Pancreas (tissue), 10 donors: ENCODE data around the gene KRT36. TPM values are rescaled to one million over a fixed set of nuclear protein-coding genes. Genes with fewer than 3 reads are reported as not detected.

ENCODE experiments used
- ATAC-seq, 4 donors: fragments of 200-7000 bp; cut with Tn5 transposase; one replicate each; pipeline versions ENCODE4 v1.8.0 to v1.9.1; 2020; ENCODE audit warnings: mild to moderate bottlenecking in 4 of 4, moderate library complexity in 4 of 4
- DNase-seq, 6 donors: peaks; one replicate each; pipeline ENCODE4 v3.0.0-alpha.2; 2020
- FAIRE-seq: peaks from 2 replicates; lab custom pipeline; 2012; peaks lifted over from hg19 to GRCh38; lab: Jason Lieb, UNC
- H3K27ac ChIP-seq, 4 donors: fragments of 200-600 bp; sonication (generic); 1 replicate in 3 of 4; 2 replicates in 1 of 4; pipeline versions ENCODE4 v1.5.0 to v1.8.0; 2020
- H3K27me3 ChIP-seq, 4 donors: fragments of 200-600 bp; one replicate each; pipeline ENCODE4 v1.8.0; 2021
- H3K36me3 ChIP-seq, 3 donors: fragments of 200-600 bp; sonication (generic) in 1 of 3; one replicate each; pipeline versions ENCODE4 v1.5.0 to v1.8.0; 2020 to 2021
- H3K4me1 ChIP-seq, 3 donors: fragments of 200-600 bp; one replicate each; pipeline ENCODE4 v1.8.0; 2021
- H3K4me3 ChIP-seq, 4 donors: fragments of 200-600 bp; sonication (generic) in 2 of 4; one replicate each; pipeline versions ENCODE4 v1.5.0 to v1.8.0; 2020 to 2021
- H3K9me3 ChIP-seq, 4 donors: fragments of 200-600 bp; one replicate each; pipeline ENCODE4 v1.8.0; 2021
- WGBS, 2 donors: extraction: QIAGEN DNeasy Blood & Tissue Kit; methylation state at CpG; one replicate each; pipeline ENCODE4 v1.1.7; 2013; 5-methylcytosine and 5-hydroxymethylcytosine counted together
- intact Hi-C, 3 donors: fragments of 100-400 bp; cut with DNase I; formaldehyde crosslinking; loops; one replicate each; pipeline versions ENCODE4 v1.11.1 to v1.14.2; 2022
- polyA plus RNA-seq, 2 donors: library from polyadenylated mRNA; stranded (reverse); fragments of 200-250 nt; gene quantifications; one replicate each; pipeline ENCODE4 v1.2.3, GENCODE V29; 2013
- total RNA-seq, 6 donors: library from RNA; stranded (reverse); fragmentation: NEBNext Ultra II Directional in 4 of 6; extraction: Animal tissue kit (Norgen Biotek cat#: 25700) in 4 of 6; gene quantifications; one replicate each; pipeline versions ENCODE4 v1.2.1 to v1.2.4, GENCODE V29; 2021 to 2023
- TF ChIP-seq, protein P1 (sequence below), 4 donors: fragments of 200-600 bp; sonication (generic) in 3 of 4; IDR thresholded peaks; one replicate each; pipeline versions ENCODE4 v1.5.0 to v1.8.0; 2021; ENCODE audit warnings: antibody characterized with exemption in 4 of 4
- donor health status: healthy with polysubstance abuse.
- donor health status: DM: no; HTN: no; CAD: no; lungs with moderate emphysema.
- donor health status: DM: no; HTN: no; CAD: no.
- donor health status: control.
- donor health status: control.
- donor health status: Bipolar disorder and iron deficiency.
- donor health status: DM: yes; HTN: yes; CAD: no.
- donor health status: DM: no; HTN: no; CAD: no.
- donor health status: DM: no; HTN: no; CAD: no.
- donor health status: DM: yes; HTN: yes; CAD: no.

KRT36 gene
- total and polyA plus RNA-seq, 8 donors, result not detected

DNA sequence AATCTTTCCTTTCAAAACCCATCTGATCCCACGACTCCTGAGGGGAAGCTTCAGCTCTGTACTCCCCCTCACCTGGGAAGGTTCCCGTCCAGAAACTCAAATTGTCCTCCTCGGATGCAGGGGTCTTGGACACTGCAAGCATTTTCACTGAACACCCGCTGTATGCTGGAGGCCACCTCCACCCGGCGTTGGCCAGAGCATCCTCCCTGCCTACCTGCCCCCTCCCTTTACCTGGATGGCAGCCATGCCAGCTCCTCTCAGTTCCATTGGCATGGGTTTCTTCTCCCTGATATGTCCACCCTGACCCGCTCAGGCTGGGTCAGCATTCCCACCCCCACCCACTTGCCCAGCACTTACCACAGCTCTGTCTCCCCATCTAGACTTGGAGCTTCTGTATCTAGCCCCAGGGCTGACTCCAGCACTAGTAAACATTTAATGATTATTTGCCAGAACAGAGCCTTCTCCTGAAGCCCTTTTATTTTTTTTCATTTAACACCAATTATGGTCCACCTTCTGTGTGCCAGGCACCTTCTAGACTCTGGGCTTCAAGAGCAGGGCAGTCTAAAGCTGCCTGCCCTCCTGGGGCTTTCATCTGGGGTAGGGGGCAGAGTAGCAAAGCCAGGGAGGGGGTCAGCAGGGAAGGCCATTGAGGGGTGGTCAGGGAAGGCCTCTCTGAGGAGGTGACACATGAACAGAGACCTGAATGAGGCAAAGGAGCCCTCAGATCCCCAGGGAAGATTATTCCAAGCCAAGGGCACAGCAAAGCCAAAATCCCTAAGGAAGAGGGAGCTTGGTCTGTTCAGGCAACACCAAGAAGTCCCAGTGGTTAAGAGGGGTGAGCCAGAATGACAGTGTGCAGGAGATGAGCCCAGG is 47.3 kb upstream of the KRT36 start:
- Histone ChIP-seq H3K4me3 (no peak overlapping the region), H3K27me3 (no peaks in the 10 kb centered on the region), H3K4me1 (no peaks in the 10 kb centered on the region), H3K9me3 (no peaks in the 10 kb centered on the region), H3K27ac (no peak overlapping the region), H3K36me3 (no peaks in the 10 kb centered on the region)
- DNase-seq (no peak), FAIRE-seq (no peak), ATAC-seq (no peak)
- TF ChIP-seq, protein P1, sequence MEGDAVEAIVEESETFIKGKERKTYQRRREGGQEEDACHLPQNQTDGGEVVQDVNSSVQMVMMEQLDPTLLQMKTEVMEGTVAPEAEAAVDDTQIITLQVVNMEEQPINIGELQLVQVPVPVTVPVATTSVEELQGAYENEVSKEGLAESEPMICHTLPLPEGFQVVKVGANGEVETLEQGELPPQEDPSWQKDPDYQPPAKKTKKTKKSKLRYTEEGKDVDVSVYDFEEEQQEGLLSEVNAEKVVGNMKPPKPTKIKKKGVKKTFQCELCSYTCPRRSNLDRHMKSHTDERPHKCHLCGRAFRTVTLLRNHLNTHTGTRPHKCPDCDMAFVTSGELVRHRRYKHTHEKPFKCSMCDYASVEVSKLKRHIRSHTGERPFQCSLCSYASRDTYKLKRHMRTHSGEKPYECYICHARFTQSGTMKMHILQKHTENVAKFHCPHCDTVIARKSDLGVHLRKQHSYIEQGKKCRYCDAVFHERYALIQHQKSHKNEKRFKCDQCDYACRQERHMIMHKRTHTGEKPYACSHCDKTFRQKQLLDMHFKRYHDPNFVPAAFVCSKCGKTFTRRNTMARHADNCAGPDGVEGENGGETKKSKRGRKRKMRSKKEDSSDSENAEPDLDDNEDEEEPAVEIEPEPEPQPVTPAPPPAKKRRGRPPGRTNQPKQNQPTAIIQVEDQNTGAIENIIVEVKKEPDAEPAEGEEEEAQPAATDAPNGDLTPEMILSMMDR (IDR thresholded peaks at IDR 0.05), result no peak
- intact Hi-C loops, result no loop called here
- WGBS, 2 donors, result 66 to 80% methylated on average over 7 of the region's 7 CpGs

DNA sequence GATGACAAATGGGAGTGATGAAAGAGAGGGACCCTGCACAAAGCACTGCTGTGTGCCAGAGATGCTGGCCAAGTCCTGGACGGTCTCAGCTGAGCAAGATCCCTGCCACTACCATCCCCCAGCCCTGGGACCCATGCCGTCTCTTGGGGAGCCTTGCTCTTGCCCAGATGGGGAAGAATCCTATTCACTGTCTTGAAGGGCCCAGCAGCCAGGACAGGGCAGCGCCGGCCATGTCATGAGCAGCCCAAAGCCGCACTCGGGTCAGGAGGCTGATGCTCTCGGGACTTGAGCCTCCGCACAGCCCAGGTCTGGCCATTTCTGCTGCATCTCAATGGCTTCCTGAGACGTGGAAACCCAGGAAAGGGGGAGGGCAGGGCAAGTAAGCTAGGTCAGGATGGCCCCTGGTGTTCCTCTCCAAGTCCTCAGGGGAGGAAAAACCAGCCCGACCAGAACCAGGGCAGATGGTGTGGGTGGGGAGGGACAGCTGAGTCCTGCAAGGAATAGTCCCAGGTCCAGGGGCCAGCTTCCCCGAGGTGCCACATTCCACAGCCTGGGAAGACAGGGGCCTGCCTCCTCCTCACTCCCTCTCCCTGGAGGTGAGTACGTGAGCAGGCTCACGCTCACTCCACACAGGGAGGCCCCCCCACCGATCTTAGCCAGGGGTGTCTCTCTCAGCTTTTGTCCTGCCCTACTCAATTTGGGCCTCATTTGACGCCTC is 46.2 kb upstream of the KRT36 start:
- intact Hi-C loops, result no loop called here
- no peak overlapping the region for H3K27ac ChIP-seq
- peak in 2 of 4 donors; percentile 32 to 53 for ATAC-seq

DNA sequence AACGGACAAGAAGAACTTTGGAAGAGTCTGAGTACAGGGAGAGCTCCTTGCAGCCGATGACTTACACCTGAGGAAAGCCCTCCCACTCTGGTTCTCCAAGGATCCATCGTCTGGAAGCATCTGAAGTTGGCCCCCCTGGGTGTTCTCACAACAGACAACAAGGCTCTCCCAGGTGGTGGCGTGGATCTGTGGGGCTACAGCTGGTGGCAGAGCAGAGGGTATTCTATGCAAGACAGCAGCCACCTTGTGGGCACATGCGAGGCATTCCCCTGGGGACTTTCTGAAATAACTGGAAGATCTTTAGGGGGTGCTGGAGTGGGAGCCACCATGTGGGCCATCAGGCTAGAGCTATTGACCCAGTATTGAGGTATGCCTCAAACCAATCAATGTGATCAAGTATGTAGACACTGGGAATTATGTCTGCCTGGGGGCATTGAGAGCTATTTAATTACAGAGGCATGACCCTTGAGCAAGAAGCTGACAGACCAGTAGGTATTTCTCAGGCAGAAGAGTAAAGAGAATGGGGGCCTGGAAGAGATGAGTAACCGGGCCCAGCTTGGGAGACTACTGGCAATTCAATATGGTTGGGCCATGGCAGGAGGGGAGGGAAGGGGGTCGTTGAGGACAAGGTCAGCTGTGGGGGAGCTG is 45.3 kb upstream of the KRT36 start:
- no peaks in the 10 kb centered on the region for H3K27me3 ChIP-seq
- no peak for FAIRE-seq
- peak in 2 of 6 donors; percentile 9 to 28 for DNase-seq
- 59 to 71% methylated on average over 7 of the region's 7 CpGs for WGBS, 2 donors
- H3K36me3 ChIP-seq, result no peaks in the 10 kb centered on the region
- TF ChIP-seq, protein P1 (IDR thresholded peaks at IDR 0.05), result no peak
- no peak for ATAC-seq
- intact Hi-C loops, result no loop called here
- no peaks in the 10 kb centered on the region for H3K4me1 ChIP-seq
- no peak overlapping the region for H3K4me3 ChIP-seq
- H3K9me3 ChIP-seq, result no peaks in the 10 kb centered on the region
- H3K27ac ChIP-seq, result no peak overlapping the region

More for the DNA sequence above, 46.2 kb upstream of the KRT36 start:
- FAIRE-seq, result no peak
- WGBS, 2 donors, result 58 to 61% methylated on average over 15 of the region's 15 CpGs
- DNase-seq, result peak in 2 of 6 donors; percentile 40 to 47
- Histone ChIP-seq H3K36me3 (no peaks in the 10 kb centered on the region), H3K9me3 (no peaks in the 10 kb centered on the region), H3K4me3 (no peak overlapping the region), H3K4me1 (no peaks in the 10 kb centered on the region), H3K27me3 (no peaks in the 10 kb centered on the region)
- TF ChIP-seq, protein P1 (IDR thresholded peaks at IDR 0.05), result no peak

DNA sequence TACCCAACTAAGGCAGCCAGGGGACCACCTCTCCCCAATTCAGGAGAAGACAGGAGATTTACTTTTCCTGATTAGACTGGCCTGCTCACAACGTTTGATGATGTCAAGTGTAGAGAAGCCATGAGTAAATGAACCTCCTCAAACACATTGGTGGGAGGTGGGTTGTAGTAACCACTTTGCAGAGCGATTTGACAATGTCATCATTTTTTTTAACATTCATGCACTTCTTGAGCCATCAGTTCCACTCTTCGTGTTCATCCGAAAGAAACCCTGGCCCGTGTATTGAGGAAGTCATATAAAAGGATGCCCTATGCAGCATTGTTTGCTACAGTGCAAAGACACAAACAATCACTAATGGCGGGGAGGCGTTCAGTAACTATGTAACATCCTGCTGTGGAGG is 43.9 kb upstream of the KRT36 start:
- WGBS, 2 donors, result 65 to 81% methylated on average over 7 of the region's 7 CpGs
- H3K36me3 ChIP-seq, result no peaks in the 10 kb centered on the region
- intact Hi-C loops, result no loop called here
- no peak overlapping the region for H3K4me3 ChIP-seq
- TF ChIP-seq, protein P1 (IDR thresholded peaks at IDR 0.05), result no peak
- ATAC-seq, result no peak
- no peak for FAIRE-seq
- H3K4me1 ChIP-seq, result no peaks in the 10 kb centered on the region
- no peak for DNase-seq
- H3K27me3 ChIP-seq, result no peaks in the 10 kb centered on the region
- no peak overlapping the region for H3K27ac ChIP-seq
- H3K9me3 ChIP-seq, result no peaks in the 10 kb centered on the region
